Hair follicle dermal papilla cell (primary cell): ENCODE data around the gene MPIG6B. TPM values are rescaled to one million over a fixed set of nuclear protein-coding genes. Genes with fewer than 3 reads are reported as not detected.

Experiments
- small RNA-seq: library from RNA; depleted of rRNA; stranded (forward); fragments of <200 nt; gene quantifications from one replicate; pipeline ENCODE3, GENCODE V24; 2012
- total RNA-seq: library from RNA; depleted of rRNA; stranded (reverse); fragments of >200 nt; gene quantifications from 2 replicates; pipeline ENCODE4 v1.2.3, GENCODE V29; 2012

MPIG6B gene
- not detected in 2 replicates for total RNA-seq

GRCh38 chr6:31723245-31723979, at the start of gene MPIG6B:
MPIG6B (plus strand) TSS chr6:31723373; CDS start chr6:31723384, 11 bp downstream.

GRCh38 chr6:31680226-31681134, 42.7 kb upstream of the MPIG6B start, which contains the start of gene LY6G5C:
LY6G5C (minus strand) TSS chr6:31681067; CDS start chr6:31680373, 694 bp downstream.

GRCh38 chr6:31702819-31703716, 20.1 kb upstream of the MPIG6B start, which contains the start of gene ABHD16A:
ABHD16A (minus strand) TSS chr6:31703324; CDS start chr6:31703281, 43 bp downstream.

GRCh38 chr6:31706599-31706998, 16.6 kb upstream of the MPIG6B start, which contains the start of gene LY6G6F:
LY6G6F (plus strand) TSS chr6:31706866; CDS start chr6:31706907, 41 bp downstream.

GRCh38 chr6:31715022-31715958, 7.9 kb upstream of the MPIG6B start, which contains the start of gene LY6G6D:
LY6G6D (plus strand) TSS chr6:31715348; CDS start chr6:31715356, 8 bp downstream.

GRCh38 chr6:31721351-31722020, 1.7 kb upstream of the MPIG6B start, which contains the start of gene LY6G6C:
LY6G6C (minus strand) TSS chr6:31721746; CDS start chr6:31721679, 67 bp downstream.

GRCh38 chr6:31728767-31729514, 5.8 kb downstream of the MPIG6B start, which contains the start of gene DDAH2:
DDAH2 (minus strand) TSS chr6:31729299; CDS start chr6:31729161, 138 bp downstream.

GRCh38 chr6:31736021-31736767, 13.0 kb downstream of the MPIG6B start, which contains the start of gene CLIC1:
CLIC1 (minus strand) TSS chr6:31736530; CDS start chr6:31736300, 230 bp downstream.

GRCh38 chr6:31739639-31740396, 16.6 kb downstream of the MPIG6B start, which contains the start of gene MSH5:
MSH5 (plus strand) TSS chr6:31740005; CDS start chr6:31740467, 462 bp downstream.

GRCh38 chr6:31762356-31762755, 39.2 kb downstream of the MPIG6B start, which contains the start of gene SAPCD1:
SAPCD1 (plus strand) TSS chr6:31762656; CDS start chr6:31763055, 399 bp downstream.

Small RNAs within 50 kb of the gene (small RNA-seq; reads per million reads assigned to genes)
- gene LY6G6D (not detected), gene MIR4646 (not detected), gene MSH5-SAPCD1 (not detected), gene RNU6-850P (not detected), gene SAPCD1 (not detected)

Other genes with a start within 250 kb of the MPIG6B start
- 12.9 and 15.9 TPM in 2 replicates for gene MICB, start 225.2 kb upstream of the MPIG6B start, total RNA-seq
- not detected in 2 replicates for gene MCCD1, start 194.4 kb upstream of the MPIG6B start, total RNA-seq
- 309 and 338 TPM in 2 replicates for gene DDX39B, start 181.4 kb upstream of the MPIG6B start, total RNA-seq
- gene ATP6V1G2, start 176.8 kb upstream of the MPIG6B start, total RNA-seq = 3.4 and 5.7 TPM in 2 replicates
- gene NFKBIL1, start 175.8 kb upstream of the MPIG6B start, total RNA-seq = 23.2 and 33.2 TPM in 2 replicates
- not detected in 2 replicates for gene LTA, start 151.1 kb upstream of the MPIG6B start, total RNA-seq
- gene TNF, start 147.8 kb upstream of the MPIG6B start, total RNA-seq = 0.16 TPM in 1 of 2 replicates, not detected in the other
- not detected in 2 replicates for gene LTB, start 140.9 kb upstream of the MPIG6B start, total RNA-seq
- not detected in 2 replicates for gene LST1, start 137.1 kb upstream of the MPIG6B start, total RNA-seq
- gene NCR3, start 130.4 kb upstream of the MPIG6B start, total RNA-seq = not detected in 2 replicates
- not detected in 2 replicates for gene AIF1, start 108.1 kb upstream of the MPIG6B start, total RNA-seq
- gene PRRC2A, start 102.7 kb upstream of the MPIG6B start, total RNA-seq = 85.5 and 86.8 TPM in 2 replicates
- 203 and 221 TPM in 2 replicates for gene BAG6, start 70.7 kb upstream of the MPIG6B start, total RNA-seq
- gene APOM, start 67.5 kb upstream of the MPIG6B start, total RNA-seq = 0.65 and 1.2 TPM in 2 replicates
- gene C6orf47, start 62.6 kb upstream of the MPIG6B start, total RNA-seq = 24.4 and 24.5 TPM in 2 replicates
- gene GPANK1, start 58.4 kb upstream of the MPIG6B start, total RNA-seq = 18.5 and 18.8 TPM in 2 replicates
- gene CSNK2B, start 57.3 kb upstream of the MPIG6B start, total RNA-seq = 117 and 141 TPM in 2 replicates
- gene LY6G5B, start 53.4 kb upstream of the MPIG6B start, total RNA-seq = 6.3 and 8.4 TPM in 2 replicates
- gene LY6G5C, start 42.3 kb upstream of the MPIG6B start, total RNA-seq = 0.16 TPM in 1 of 2 replicates, not detected in the other
- gene ABHD16A, start 20.0 kb upstream of the MPIG6B start, total RNA-seq = 32.8 and 40.7 TPM in 2 replicates
- gene LY6G6F, start 16.5 kb upstream of the MPIG6B start, total RNA-seq = not detected in 2 replicates
- gene LY6G6D, start 8.0 kb upstream of the MPIG6B start, total RNA-seq = not detected in 2 replicates
- gene LY6G6C, start 1.6 kb upstream of the MPIG6B start, total RNA-seq = not detected in 2 replicates
- 62.3 and 78.3 TPM in 2 replicates for gene DDAH2, start 5.9 kb downstream of the MPIG6B start, total RNA-seq
- gene CLIC1, start 13.2 kb downstream of the MPIG6B start, total RNA-seq = 499 and 664 TPM in 2 replicates
- gene MSH5, start 16.6 kb downstream of the MPIG6B start, total RNA-seq = 9.6 and 11.7 TPM in 2 replicates
- 0.61 TPM in 1 of 2 replicates, not detected in the other for gene SAPCD1, start 39.3 kb downstream of the MPIG6B start, total RNA-seq
- gene VWA7, start 54.0 kb downstream of the MPIG6B start, total RNA-seq = under 0.01 and 0.97 TPM in 2 replicates
- gene VARS1, start 72.4 kb downstream of the MPIG6B start, total RNA-seq = 48.5 and 60.0 TPM in 2 replicates
- 15.1 and 19.4 TPM in 2 replicates for gene LSM2, start 83.6 kb downstream of the MPIG6B start, total RNA-seq
- gene HSPA1L, start 91.9 kb downstream of the MPIG6B start, total RNA-seq = 0.73 and 0.97 TPM in 2 replicates
- 148 and 178 TPM in 2 replicates for gene HSPA1A, start 92.2 kb downstream of the MPIG6B start, total RNA-seq
- gene HSPA1B, start 104.4 kb downstream of the MPIG6B start, total RNA-seq = 149 and 152 TPM in 2 replicates
- gene NEU1, start 139.4 kb downstream of the MPIG6B start, total RNA-seq = 74.3 and 76.3 TPM in 2 replicates
- gene SLC44A4, start 155.6 kb downstream of the MPIG6B start, total RNA-seq = not detected in 2 replicates
- 55.6 and 57.8 TPM in 2 replicates for gene EHMT2, start 174.3 kb downstream of the MPIG6B start, total RNA-seq
- 2.3 and 4.4 TPM in 2 replicates for gene ZBTB12, start 178.7 kb downstream of the MPIG6B start, total RNA-seq
- gene C2, start 204.3 kb downstream of the MPIG6B start, total RNA-seq = 2.1 and 3.3 TPM in 2 replicates
- 13.5 and 31.3 TPM in 2 replicates for gene CFB, start 222.7 kb downstream of the MPIG6B start, total RNA-seq
- 81.9 and 97.9 TPM in 2 replicates for gene NELFE, start 235.6 kb downstream of the MPIG6B start, total RNA-seq
- 47.5 and 61.8 TPM in 2 replicates for gene SKIC2, start 235.8 kb downstream of the MPIG6B start, total RNA-seq
- gene DXO, start 248.8 kb downstream of the MPIG6B start, total RNA-seq = 21.1 and 21.3 TPM in 2 replicates